HG03060 (cell line): ENCODE measurements around the gene PITPNC1.
"Not testable (repeated sequence)": the region's sequence is repeated elsewhere in the genome, so short reads cannot be mapped to it uniquely, and the experiment has no call there.

Experiments
- ATAC-seq: cut with Tn5 transposase; IDR thresholded peaks from one replicate; pipeline ENCODE4 v1.9.1; 2021; ENCODE audit warnings: low read depth, moderate number of reproducible peaks; ENCODE audit not compliant: unreplicated experiment

The PITPNC1 gene

DNA sequence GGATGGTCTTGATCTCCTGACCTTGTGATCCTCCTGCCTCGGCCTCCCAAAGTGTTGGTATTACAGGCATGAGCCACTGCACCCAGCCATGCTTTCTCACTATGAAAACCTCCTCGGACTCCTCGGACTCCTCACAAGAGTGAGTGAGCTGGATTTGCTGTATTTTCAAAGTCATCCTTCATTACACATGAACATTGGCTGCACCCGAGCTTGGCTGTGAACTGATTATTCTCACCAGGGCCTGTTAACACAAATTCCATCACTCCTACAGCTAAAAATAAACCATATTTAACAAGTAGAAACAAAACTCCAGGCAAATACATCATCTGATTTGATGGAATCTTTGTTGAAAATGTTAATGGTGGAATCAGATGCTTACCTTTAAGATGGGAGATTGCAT is 50.3 kb downstream of the PITPNC1 start:
- no peak for ATAC-seq

GRCh38 chr17:67430515-67430914 is 53.4 kb downstream of the PITPNC1 start:
- not testable (repeated sequence) for ATAC-seq

DNA sequence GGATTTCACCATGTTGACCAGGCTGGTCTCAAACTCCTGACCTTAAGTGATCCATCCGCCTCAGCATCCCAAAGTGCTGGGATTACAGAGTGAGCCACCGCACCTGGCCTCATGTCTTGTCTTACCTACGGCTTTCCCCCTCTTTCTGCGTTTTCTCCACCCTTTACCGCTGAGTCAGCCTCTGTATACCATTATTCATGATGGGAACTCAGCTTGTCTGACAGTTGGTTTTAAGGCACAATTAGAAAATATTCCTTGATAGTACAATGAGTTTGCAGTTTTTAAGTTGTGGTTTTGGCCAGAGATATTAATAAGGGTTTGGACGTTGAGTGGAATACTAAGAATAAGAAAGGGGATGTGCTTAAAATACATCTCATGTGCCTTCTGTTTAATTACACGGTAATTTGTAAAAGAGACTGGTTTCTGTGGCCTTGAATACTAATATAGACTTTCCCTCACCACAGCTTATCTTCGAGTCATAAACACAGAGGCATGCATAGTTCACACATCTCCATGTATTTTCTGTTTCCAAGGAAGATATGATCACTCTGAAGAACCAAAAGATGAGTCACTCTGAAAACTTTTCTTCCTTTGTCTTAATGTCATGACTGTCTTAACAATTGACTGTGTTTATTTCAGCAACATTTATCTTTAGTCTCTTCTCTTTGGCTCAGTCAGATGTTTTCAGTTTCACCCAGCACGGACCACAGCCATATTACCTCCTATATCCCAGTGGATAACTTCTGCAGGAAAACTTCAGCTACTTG is 54.4 kb downstream of the PITPNC1 start:
- ATAC-seq, result no peak

DNA sequence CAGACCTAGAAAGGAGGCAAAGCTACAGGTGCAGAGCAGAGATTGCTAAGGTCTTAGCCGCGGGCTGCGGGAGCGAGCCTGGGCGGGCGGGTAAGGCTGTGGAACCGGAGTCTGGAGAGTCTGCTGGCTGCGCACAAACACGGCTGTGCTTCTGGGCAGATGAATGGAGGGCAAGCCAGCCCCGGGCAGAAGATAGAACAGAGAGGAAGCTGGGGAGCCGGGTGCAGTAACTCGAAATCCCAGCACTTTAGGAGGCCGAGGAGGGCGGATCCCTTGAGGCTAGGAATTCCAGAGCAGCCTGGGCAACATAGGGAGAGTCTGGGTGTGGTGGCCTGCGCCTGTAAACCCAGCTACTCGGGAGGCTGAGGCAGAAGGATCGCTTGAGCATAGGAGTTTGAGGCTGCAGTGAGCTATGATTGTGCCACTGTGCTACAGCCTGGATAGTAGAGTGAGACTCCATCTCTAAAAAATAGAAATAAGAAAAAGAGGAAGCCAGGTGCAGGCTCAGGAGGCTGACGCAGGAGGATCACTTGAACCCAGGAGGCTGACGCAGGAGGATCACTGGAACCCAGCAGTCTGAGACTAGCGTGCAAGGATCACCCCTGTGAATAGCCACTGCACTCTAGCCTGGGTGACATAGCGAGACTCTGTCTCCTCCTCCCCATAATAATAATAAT is 56.3 kb downstream of the PITPNC1 start:
- ATAC-seq, result no peak

GRCh38 chr17:67434061-67434525 is 57.0 kb downstream of the PITPNC1 start:
- no peak for ATAC-seq

- no peak for ATAC-seq
Measured at GRCh38 chr17:67435122-67435521, 58.0 kb downstream of the PITPNC1 start.

GRCh38 chr17:67435786-67436185 is 58.7 kb downstream of the PITPNC1 start:
- no peak for ATAC-seq

DNA sequence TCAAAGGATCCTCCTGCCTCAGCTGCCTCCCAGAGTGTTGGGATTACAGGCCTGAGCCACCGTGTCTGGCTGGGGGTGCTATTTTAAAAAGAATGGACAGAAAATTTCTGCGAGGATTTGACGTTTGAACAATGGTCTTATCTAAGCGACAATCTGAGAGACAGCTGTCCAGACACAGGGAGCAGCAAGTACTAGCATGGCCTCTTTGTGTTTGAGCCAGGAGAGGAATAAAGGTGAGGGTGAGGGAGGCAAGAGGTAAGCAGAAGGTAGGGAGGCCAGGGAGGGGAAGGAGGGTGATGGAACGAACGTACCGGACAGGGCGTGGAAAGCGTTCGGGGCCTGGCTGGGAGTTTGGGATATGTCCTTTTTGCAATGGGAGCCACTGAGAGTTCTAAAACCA is 59.2 kb downstream of the PITPNC1 start:
- ATAC-seq, result no peak

DNA sequence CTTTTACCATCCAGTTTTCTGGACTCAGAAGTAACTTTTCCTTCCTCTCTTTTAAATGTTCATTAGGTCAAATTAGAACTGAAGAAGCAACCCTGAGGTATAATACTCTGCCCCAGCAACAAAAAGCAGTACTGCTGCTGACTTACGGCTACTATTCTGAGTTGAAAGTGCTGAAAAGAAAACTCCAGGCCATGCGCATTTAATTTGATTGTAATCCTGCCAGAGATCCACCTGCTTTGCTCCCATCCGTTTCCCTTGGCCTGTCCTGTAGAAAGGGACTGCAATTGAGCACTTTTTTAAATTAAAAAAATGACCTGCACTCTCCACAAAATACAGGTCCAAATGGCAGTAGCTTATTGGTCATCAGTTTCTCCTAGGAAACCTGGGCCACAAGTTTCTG is 61.6 kb downstream of the PITPNC1 start:
- no peak for ATAC-seq

DNA sequence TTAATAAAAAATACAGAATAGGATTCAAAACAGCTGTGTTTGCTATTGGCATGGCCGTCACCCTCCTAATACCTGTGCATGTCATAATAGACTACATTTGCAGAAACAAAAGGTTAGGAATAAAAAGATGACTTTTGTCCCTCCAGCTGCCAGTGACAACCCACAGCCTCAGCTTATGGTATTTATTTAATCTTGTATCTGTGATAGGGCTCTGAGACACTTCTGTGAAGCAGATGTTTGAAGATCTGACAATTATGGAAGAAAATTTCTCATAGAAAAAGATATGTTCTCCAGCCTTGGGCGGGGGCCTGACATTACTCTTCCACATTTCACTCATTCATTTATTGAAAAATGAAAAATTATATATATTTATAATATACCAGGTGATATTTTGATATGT is 62.2 kb downstream of the PITPNC1 start:
- no peak for ATAC-seq

DNA sequence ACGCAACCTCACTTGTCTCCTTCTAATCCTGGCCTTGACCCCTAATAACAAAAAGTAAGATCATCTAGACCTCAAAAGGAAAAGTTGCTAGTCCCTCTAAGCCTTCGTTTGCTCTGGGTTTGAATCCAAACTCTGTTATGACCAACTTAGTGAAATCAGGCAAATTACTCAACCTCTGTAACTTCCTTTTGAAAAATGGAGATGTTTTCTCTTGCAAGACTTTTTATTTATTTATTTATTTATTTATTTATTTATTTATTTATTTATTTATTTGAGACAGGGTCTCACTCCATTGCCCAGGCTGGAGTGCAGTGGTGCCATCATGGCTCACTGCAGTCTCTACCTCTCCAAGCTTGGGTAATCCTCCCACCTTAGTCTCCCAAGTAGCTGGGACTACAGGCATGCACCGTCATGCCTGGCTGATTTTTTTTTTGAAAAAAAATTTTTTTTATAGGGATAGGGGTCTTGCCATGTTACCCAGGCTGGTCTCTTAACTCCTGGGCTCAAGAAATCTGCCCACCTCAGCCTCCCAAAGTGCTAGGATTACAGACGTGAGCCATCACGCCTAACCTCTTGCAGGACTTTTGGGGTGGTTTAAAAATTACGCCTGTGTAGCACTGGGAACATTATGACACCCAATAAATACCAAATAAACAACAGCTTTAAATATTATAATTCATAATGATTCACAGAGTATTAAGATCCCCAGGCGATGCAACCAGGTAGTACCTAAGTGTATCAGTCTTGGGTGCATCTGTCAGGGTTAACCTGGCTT is 63.4 kb downstream of the PITPNC1 start:
- no peak for ATAC-seq

- ATAC-seq, result no peak
Measured at GRCh38 chr17:67441052-67441895, 64.2 kb downstream of the PITPNC1 start.

- ATAC-seq, result no peak
Measured at GRCh38 chr17:67441896-67442219, 64.8 kb downstream of the PITPNC1 start.

DNA sequence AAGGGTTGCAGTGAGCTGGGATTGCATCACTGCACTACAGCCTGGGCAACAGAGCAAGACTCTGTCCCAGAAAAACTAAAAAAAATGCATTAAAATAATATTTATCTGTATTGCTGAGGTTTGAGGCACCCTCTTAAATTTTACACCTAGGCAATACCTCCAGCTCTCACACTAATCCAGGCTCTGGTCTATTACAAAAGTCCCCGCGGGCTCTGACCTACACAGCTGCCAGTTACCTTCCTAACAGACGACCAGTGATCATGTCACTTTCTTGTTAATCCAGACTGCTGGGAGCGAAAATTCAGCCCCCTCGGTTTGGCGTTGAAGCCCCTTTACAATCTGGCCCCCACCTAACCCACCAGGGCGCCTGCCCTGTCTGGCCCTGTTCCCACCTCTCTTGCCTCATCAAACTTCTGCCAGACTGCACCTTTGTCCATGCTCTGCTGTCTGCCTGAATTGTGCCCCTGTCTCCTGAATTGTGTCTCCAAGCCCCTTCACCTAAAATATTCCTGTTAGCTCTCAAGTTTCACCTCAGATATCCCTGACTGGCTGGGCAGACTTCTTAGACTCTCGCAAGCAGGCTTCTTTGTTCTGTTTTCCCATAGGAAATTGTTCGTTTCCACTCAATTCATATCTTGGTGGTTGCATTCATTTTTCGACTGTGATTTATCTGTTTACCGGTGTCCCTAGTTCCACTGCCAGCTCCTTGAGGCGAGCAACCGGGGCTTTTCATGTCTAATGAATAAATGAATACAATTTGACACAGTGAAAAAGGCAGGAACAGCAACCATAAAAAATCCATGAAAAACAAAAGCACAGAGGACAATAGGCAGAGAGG is 65.9 kb downstream of the PITPNC1 start:
- ATAC-seq, result no peak

GRCh38 chr17:67443931-67444595 is 67.0 kb downstream of the PITPNC1 start:
- no peak for ATAC-seq

DNA sequence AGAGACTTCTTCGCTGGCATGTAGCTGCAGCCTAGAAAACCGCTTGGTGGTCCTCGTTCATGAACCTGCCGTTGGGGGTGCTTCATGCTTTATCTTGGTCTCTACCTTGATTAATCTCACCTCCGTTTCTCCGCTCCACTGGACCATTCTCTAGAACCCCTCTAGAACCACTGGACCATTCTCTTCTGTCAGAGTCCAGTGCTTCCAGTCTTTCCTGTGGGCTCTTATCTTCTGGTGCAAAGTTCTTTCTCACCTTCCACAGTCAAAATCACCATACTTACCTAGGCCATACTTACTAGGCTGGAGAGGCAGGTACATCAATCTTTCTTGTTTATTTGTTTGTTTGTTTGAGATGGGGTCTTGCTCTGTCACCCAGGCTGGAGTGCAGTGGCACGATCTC is 71.4 kb downstream of the PITPNC1 start:
- ATAC-seq, result no peak

- no peak for ATAC-seq
Measured at GRCh38 chr17:67449065-67449464, 72.0 kb downstream of the PITPNC1 start.

DNA sequence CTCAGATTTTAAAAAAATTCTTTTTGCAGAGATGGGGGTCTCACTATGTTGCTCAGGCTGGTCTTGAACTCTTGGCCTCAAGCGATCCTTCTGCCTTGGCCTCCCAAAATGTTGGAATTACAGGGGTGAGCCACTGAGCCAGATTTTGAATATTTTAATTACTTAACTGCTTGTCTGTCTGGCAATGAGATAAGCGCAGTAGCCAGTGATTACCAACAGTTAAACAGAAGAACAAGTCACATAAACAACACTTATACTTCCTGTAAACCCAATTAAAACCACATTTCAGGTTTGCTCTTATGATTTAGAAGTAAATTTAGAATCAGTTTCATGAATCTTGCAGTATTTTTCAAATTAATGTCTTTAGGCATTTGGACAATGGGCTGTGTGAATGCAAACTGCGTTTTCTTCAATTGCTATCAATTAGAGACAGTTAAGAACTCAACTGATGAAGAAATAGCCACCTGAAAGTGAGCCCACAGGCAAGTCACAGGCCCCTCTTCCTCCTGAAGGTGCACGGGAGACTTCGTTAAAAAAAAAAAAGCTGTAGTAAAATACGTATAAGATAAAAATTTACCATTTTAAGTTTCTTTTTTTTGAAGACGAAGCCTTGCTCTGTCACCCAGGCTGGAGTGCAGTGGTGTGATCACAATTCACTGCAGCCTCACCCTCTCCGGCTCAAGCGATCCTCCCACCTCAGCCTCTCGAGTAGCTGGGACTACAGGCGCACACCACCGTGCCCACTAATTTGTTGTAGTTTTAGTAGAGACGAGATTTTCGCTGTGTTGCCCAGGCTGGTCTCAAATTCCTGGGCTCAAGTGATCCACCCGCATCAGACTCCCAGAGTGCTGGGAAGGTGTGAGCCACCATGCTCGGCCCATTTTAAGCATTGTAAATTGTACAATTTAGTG is 73.0 kb downstream of the PITPNC1 start:
- no peak for ATAC-seq
